Dendritic cell treated with granulocyte-macrophage colony-stimulating factor and Interleukin-4, amounts not matched to agents 40 ng/mL and 50 ng/mL, for 4 days (primary cell): ENCODE measurements around the gene SULT2B1.
"Not testable (repeated sequence)": the region's sequence is repeated elsewhere in the genome, so short reads cannot be mapped to it uniquely, and the experiment has no call there.

Experiments
- H3K27ac Mint-ChIP-seq: one replicate; pipeline ENCODE4 v1.8.0; 2022; ENCODE audit warnings: mild to moderate bottlenecking, mixed read lengths
- H3K27me3 Mint-ChIP-seq: one replicate; pipeline ENCODE4 v1.8.0; 2022; ENCODE audit warnings: mild to moderate bottlenecking, mixed read lengths
- H3K36me3 Mint-ChIP-seq: one replicate; pipeline ENCODE4 v1.8.0; 2022; ENCODE audit warnings: low read depth, mixed read lengths
- H3K4me1 Mint-ChIP-seq: one replicate; pipeline ENCODE4 v1.8.0; 2022; ENCODE audit warnings: low read depth, mixed read lengths
- H3K4me3 Mint-ChIP-seq: one replicate; pipeline ENCODE4 v1.8.0; 2022; ENCODE audit warnings: mild to moderate bottlenecking, moderate library complexity, mixed read lengths
- H3K9me3 Mint-ChIP-seq: one replicate; pipeline ENCODE4 v1.8.0; 2022; ENCODE audit warnings: mixed read lengths
- intact Hi-C: fragments of 100-400 bp; cut with micrococcal nuclease; formaldehyde crosslinking; loops from one replicate; pipeline ENCODE4 v1.15.0; 2022

Gene SULT2B1

GRCh38 chr19:48560095-48560530, 8.1 kb downstream of the SULT2B1 start:
- H3K4me1 Mint-ChIP-seq, result peaks cover 15% of the 10 kb centered on the region
- intact Hi-C loops, result no loop called here
- no peak overlapping the region for H3K27ac Mint-ChIP-seq
- H3K9me3 Mint-ChIP-seq, result no peaks in the 10 kb centered on the region
- H3K27me3 Mint-ChIP-seq, result peaks cover 27% of the 10 kb centered on the region
- H3K4me3 Mint-ChIP-seq, result no peak overlapping the region
- no peaks in the 10 kb centered on the region for H3K36me3 Mint-ChIP-seq

GRCh38 chr19:48561412-48561811, 9.4 kb downstream of the SULT2B1 start:
- no peaks in the 10 kb centered on the region for H3K36me3 Mint-ChIP-seq
- H3K9me3 Mint-ChIP-seq, result no peaks in the 10 kb centered on the region
- H3K27me3 Mint-ChIP-seq, result peaks cover 28% of the 10 kb centered on the region
- intact Hi-C loops, result no loop called here
- no peak overlapping the region for H3K4me3 Mint-ChIP-seq
- no peak overlapping the region for H3K27ac Mint-ChIP-seq
- peaks cover 15% of the 10 kb centered on the region for H3K4me1 Mint-ChIP-seq

GRCh38 chr19:48565090-48565489, 13.1 kb downstream of the SULT2B1 start:
- Mint-ChIP-seq H3K27me3 (peaks cover 33% of the 10 kb centered on the region), H3K4me1 (peaks cover 9% of the 10 kb centered on the region), H3K4me3 (no peak overlapping the region), H3K27ac (no peak overlapping the region), H3K9me3 (no peaks in the 10 kb centered on the region), H3K36me3 (no peaks in the 10 kb centered on the region)
- intact Hi-C loops, result no loop called here

GRCh38 chr19:48568345-48568886, 16.4 kb downstream of the SULT2B1 start:
- no peaks in the 10 kb centered on the region for H3K36me3 Mint-ChIP-seq

DNA sequence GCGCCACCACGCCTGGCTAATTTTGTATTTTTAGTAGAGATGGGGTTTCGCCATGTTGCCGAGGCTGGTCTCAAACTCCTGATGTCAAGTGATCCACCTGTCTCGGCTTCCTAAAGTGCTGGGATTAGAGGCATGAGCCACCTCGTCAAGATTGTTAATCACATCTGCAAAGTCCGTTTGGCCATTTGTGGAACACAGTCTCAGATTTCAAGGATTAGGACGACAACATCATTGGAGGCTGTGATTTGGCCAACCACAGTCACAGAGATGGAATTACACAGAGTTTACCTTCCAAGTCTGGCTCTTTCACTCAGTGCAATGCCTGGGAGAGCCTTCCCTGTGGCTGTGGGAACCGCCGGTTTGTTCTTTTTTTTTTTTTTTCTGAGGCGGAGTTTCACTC, 17.8 kb downstream of the SULT2B1 start:
- Mint-ChIP-seq H3K9me3 (no peaks in the 10 kb centered on the region), H3K4me3 (no peak overlapping the region), H3K27me3 (peaks cover 40% of the 10 kb centered on the region), H3K27ac (no peak overlapping the region), H3K4me1 (no peaks in the 10 kb centered on the region), H3K36me3 (no peaks in the 10 kb centered on the region)
- intact Hi-C loops, result no loop called here

More at GRCh38 chr19:48568345-48568886, 16.4 kb downstream of the SULT2B1 start:
- Mint-ChIP-seq H3K27ac (no peak overlapping the region), H3K9me3 (no peaks in the 10 kb centered on the region), H3K4me3 (no peak overlapping the region), H3K27me3 (peaks cover 40% of the 10 kb centered on the region), H3K4me1 (peaks cover 7% of the 10 kb centered on the region)
- intact Hi-C loops, result no loop called here

GRCh38 chr19:48571378-48572162, 19.6 kb downstream of the SULT2B1 start:
- no peaks in the 10 kb centered on the region for H3K4me1 Mint-ChIP-seq
- H3K4me3 Mint-ChIP-seq, result no peak overlapping the region
- H3K27me3 Mint-ChIP-seq, result peaks cover 35% of the 10 kb centered on the region
- H3K36me3 Mint-ChIP-seq, result no peaks in the 10 kb centered on the region
- H3K9me3 Mint-ChIP-seq, result no peaks in the 10 kb centered on the region
- no peak overlapping the region for H3K27ac Mint-ChIP-seq
- intact Hi-C loops, result no loop called here

DNA sequence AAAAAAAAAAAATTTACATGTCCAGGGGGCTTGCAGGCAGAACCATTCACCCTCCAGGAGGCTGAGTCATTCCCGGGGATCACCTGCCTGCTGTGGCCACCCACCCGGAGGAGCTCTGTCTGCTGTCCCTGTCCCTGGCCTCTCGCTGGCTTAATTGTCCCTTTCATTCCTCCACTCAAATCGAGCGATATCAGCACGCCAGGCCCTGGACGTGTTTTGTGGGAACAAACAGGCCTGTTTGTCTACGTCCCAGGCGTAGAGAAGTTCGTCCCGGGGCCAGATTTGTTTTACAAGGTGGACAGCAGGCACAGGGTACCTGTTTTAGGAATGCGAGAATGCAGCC, 21.2 kb downstream of the SULT2B1 start:
- Mint-ChIP-seq H3K9me3 (no peaks in the 10 kb centered on the region), H3K36me3 (no peaks in the 10 kb centered on the region), H3K27me3 (peaks cover 22% of the 10 kb centered on the region), H3K4me1 (no peaks in the 10 kb centered on the region), H3K27ac (peak overlapping the region; percentile 45), H3K4me3 (no peak overlapping the region)
- intact Hi-C loops, result no loop called here

DNA sequence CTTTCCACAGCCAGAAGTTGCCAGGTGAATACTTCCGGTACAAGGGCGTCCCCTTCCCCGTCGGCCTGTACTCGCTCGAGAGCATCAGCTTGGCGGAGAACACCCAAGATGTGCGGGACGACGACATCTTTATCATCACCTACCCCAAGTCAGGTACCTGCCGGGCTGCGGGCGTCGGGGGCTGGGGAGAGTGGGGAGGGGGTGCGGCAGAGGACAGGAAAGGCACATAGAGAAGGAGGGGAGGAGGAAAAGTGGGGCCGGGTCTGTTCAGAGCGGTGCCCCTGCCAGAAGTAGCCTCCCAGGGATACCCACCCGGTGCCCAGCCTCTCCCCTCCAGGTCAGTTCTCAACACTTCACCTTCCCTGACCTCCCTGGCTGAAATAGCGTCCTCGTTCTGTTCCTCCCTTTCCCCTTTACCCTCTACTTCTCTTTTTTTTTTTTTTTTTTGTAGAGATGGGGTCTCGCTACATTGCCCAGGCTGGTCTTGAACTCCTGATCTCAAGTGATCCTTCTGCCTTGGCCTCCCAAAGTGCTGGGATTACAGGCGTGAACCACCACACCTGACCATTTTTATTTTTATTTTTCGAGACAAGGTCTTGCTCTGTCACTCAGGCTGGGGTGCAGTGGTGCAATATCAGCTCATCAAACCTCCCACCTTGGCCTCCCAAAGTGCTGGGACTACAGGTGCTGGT, 24.1 kb downstream of the SULT2B1 start:
- Mint-ChIP-seq H3K27ac (no peak overlapping the region), H3K4me1 (no peaks in the 10 kb centered on the region), H3K4me3 (no peak overlapping the region), H3K9me3 (no peaks in the 10 kb centered on the region), H3K27me3 (peaks cover 4% of the 10 kb centered on the region), H3K36me3 (no peaks in the 10 kb centered on the region)
- intact Hi-C loops, result no loop called here

DNA sequence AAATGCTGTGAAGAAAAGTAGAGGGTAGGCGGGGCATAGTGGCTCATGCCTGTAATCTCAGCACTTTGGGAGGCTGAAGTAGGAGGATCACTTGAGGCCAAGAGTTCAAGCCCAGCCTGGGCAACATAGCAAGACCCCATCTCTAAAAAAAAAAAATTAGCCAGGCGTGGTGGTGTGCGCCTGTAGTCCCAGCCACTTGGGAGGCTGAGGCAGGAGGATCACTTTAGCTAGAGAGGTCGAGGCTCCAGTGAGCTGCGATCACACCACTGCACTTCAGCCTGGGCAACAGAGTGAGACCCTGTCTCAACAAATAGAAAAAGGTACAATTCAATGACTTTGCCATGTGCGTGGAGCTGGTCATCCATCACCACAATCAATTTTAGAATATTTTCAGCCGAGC, 25.9 kb downstream of the SULT2B1 start:
- H3K4me3 Mint-ChIP-seq, H3K4me1 Mint-ChIP-seq, H3K36me3 Mint-ChIP-seq, H3K27me3 Mint-ChIP-seq, H3K9me3 Mint-ChIP-seq, intact Hi-C loops, H3K27ac Mint-ChIP-seq: not testable (repeated sequence)

GRCh38 chr19:48578891-48579290, 26.9 kb downstream of the SULT2B1 start:
- Mint-ChIP-seq H3K4me1 (peaks cover 16% of the 10 kb centered on the region), H3K36me3 (no peaks in the 10 kb centered on the region), H3K9me3 (no peaks in the 10 kb centered on the region), H3K27ac (no peak overlapping the region), H3K27me3 (no peaks in the 10 kb centered on the region), H3K4me3 (no peak overlapping the region)
- intact Hi-C loops, result no loop called here

- Mint-ChIP-seq H3K27ac (peak overlapping the region; percentile 88), H3K4me1 (peaks cover 24% of the 10 kb centered on the region), H3K4me3 (no peak overlapping the region), H3K36me3 (no peaks in the 10 kb centered on the region), H3K9me3 (no peaks in the 10 kb centered on the region), H3K27me3 (peaks cover 6% of the 10 kb centered on the region)
- intact Hi-C loops, result loop anchor here (5.0 kb wide), 1 partner anchor 230 kb away; no protein-coding TSS in a partner anchor
Observed at GRCh38 chr19:48582168-48582567, 30.2 kb downstream of the SULT2B1 start.

- Mint-ChIP-seq H3K9me3 (no peaks in the 10 kb centered on the region), H3K4me1 (peaks cover 35% of the 10 kb centered on the region), H3K4me3 (no peak overlapping the region), H3K27ac (peak overlapping the region; percentile 20), H3K27me3 (peaks cover 18% of the 10 kb centered on the region), H3K36me3 (no peaks in the 10 kb centered on the region)
- intact Hi-C loops, result no loop called here
Observed at GRCh38 chr19:48587387-48587786, 35.4 kb downstream of the SULT2B1 start.

DNA sequence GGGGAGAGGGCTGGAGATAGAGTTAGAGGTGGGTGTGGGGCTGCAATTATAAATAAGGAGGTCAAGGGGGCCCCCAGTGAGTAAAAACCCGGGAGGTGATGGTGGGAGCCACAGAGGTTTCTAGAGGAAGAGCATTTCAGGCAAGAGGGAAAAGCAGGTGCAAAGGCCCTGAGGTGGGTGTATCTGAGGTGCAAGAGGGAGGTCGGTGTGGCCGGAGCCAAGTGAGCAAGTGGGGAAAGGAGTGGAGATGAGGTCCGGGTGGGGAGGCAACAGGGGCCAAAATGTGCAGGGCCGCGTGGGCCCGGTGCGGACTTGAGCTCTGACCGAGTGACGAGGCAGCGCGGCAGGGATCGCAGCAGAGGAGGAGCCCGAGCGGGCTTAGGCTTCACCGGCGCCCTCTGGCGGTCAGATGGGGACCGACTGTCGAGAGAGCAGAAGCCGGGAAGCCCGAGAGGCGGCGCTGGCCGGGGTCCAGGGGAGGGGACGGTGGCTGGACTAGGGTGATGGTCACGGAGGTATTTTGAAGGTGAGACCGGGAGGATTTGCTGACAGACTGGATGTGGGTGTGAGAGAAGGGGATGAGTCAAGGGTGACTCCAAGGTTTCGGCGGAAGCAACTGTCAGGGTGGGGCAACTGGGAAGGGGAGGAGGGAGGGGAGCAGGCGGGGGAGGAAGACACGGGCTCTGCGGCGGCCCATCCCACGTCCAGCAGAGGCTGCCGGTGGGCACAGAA, 36.9 kb downstream of the SULT2B1 start:
- H3K36me3 Mint-ChIP-seq, result no peaks in the 10 kb centered on the region
- intact Hi-C loops, result no loop called here
- H3K9me3 Mint-ChIP-seq, result no peaks in the 10 kb centered on the region
- peaks cover 20% of the 10 kb centered on the region for H3K4me1 Mint-ChIP-seq
- H3K27ac Mint-ChIP-seq, result peak overlapping the region; percentile 77
- peaks cover 18% of the 10 kb centered on the region for H3K27me3 Mint-ChIP-seq
- peak overlapping the region; percentile 77 for H3K4me3 Mint-ChIP-seq

GRCh38 chr19:48591021-48591420, 39.0 kb downstream of the SULT2B1 start:
- Mint-ChIP-seq H3K27ac (no peak overlapping the region), H3K4me1 (peaks cover 12% of the 10 kb centered on the region), H3K27me3 (peaks cover 18% of the 10 kb centered on the region), H3K9me3 (no peaks in the 10 kb centered on the region), H3K4me3 (no peak overlapping the region), H3K36me3 (no peaks in the 10 kb centered on the region)
- intact Hi-C loops, result no loop called here
